NT2/D1 (cell line): ENCODE results near the gene ZDHHC9.

Experiments
- YY1 ChIP-seq: IDR thresholded peaks from 2 replicates; pipeline ENCODE4 v1.6.1; 2011; ENCODE audit not compliant: insufficient read length, insufficient read depth
- ZNF274 ChIP-seq: IDR thresholded peaks from 2 replicates; pipeline ENCODE4 v1.6.1; 2011; ENCODE audit warnings: mild to moderate bottlenecking, low read depth, low read length

- TF ChIP-seq ZNF274 (no peak), YY1 (no peak)
Observed at GRCh38 chrX:129793604-129794191, 50.0 kb downstream of the ZDHHC9 start.
